ENCODE results near the gene EFHD2. TPM values are rescaled to one million over a fixed set of nuclear protein-coding genes. Genes with fewer than 3 reads are reported as not detected.

EFHD2 gene
- total and polyA plus RNA-seq, 12 donors = 47.4 to 119 (median 87.9) TPM

- H3K36me3 ChIP-seq (replicated peaks in 1 of 2) = no peaks in the 10 kb centered on the region
- no peaks in the 10 kb centered on the region for H3K27me3 ChIP-seq
- H3K27ac ChIP-seq = no peak overlapping the region
- no peak for DNase-seq
- intact Hi-C loops (cut with DNase I) = no loop called here
- no peak overlapping the region for H3K4me3 ChIP-seq
- H3K4me1 ChIP-seq (replicated peaks in 1 of 2) = no peaks in the 10 kb centered on the region
- H3K9me3 ChIP-seq (replicated peaks in 1 of 3) = no peaks in the 10 kb centered on the region
- WGBS, 4 donors = 75 to 91% (median 79%) methylated on average over 2 to 4 of the region's 4 CpGs
- no peak for TF ChIP-seq POLR2A (IDR thresholded peaks at IDR 0.05)
- TF ChIP-seq CTCF (IDR thresholded peaks at IDR 0.05) = no peak
These were observed 36.5 kb downstream of the EFHD2 start for GRCh38 chr1:15446212-15446611.

GRCh38 chr1:15448877-15449462 lies 39.3 kb downstream of the EFHD2 start:
- Histone ChIP-seq H3K9me3 (replicated peaks in 1 of 3) (no peaks in the 10 kb centered on the region), H3K27me3 (no peaks in the 10 kb centered on the region), H3K36me3 (replicated peaks in 1 of 2) (no peaks in the 10 kb centered on the region), H3K4me3 (no peak overlapping the region), H3K27ac (no peak overlapping the region), H3K4me1 (replicated peaks in 1 of 2) (no peaks in the 10 kb centered on the region)
- TF ChIP-seq POLR2A (IDR thresholded peaks at IDR 0.05) (no peak), CTCF (IDR thresholded peaks at IDR 0.05) (no peak)
- no peak for DNase-seq
- 81 to 93% (median 84%) methylated on average over 3 of the region's 3 CpGs for WGBS, 4 donors
- intact Hi-C loops (cut with DNase I) = no loop called here

GRCh38 chr1:15449567-15449966 lies 39.9 kb downstream of the EFHD2 start:
- Histone ChIP-seq H3K4me1 (replicated peaks in 1 of 2) (no peaks in the 10 kb centered on the region), H3K4me3 (no peak overlapping the region), H3K9me3 (replicated peaks in 1 of 3) (no peaks in the 10 kb centered on the region), H3K36me3 (replicated peaks in 1 of 2) (no peaks in the 10 kb centered on the region), H3K27me3 (no peaks in the 10 kb centered on the region), H3K27ac (no peak overlapping the region)
- TF ChIP-seq POLR2A (IDR thresholded peaks at IDR 0.05) = no peak
- TF ChIP-seq CTCF (IDR thresholded peaks at IDR 0.05) = no peak
- DNase-seq = no peak
- 68 to 81% (median 77%) methylated on average over 3 of the region's 3 CpGs for WGBS, 4 donors
- intact Hi-C loops (cut with DNase I) = no loop called here

GRCh38 chr1:15451014-15451722 lies 41.5 kb downstream of the EFHD2 start:
- 90 to 96% (median 94%) methylated on average over 6 of the region's 6 CpGs for WGBS, 4 donors
- Histone ChIP-seq H3K27me3 (no peaks in the 10 kb centered on the region), H3K4me1 (replicated peaks in 1 of 2) (no peaks in the 10 kb centered on the region), H3K9me3 (replicated peaks in 1 of 3) (no peaks in the 10 kb centered on the region), H3K4me3 (no peak overlapping the region), H3K27ac (no peak overlapping the region), H3K36me3 (replicated peaks in 1 of 2) (no peaks in the 10 kb centered on the region)
- TF ChIP-seq CTCF (IDR thresholded peaks at IDR 0.05) (no peak), POLR2A (IDR thresholded peaks at IDR 0.05) (no peak)
- no peak for DNase-seq
- intact Hi-C loops (cut with DNase I) = no loop called here
